H9 (cell line): ENCODE results near the gene SHLD2. TPM values are rescaled to one million over a fixed set of nuclear protein-coding genes. Genes with fewer than 3 reads are reported as not detected.
"Not testable (repeated sequence)": the region's sequence is repeated elsewhere in the genome, so short reads cannot be mapped to it uniquely, and the experiment has no call there.

Source experiments
- DNase-seq: peaks from one replicate; pipeline ENCODE4 v3.0.0-alpha.2; 2017
- H2AFZ ChIP-seq: one replicate; pipeline ENCODE4 v1.6.1; 2013; ENCODE audit warnings: mild to moderate bottlenecking, low read length, control low read depth, moderate library complexity
- H2AK5ac ChIP-seq: 2 replicates; pipeline ENCODE4 v1.6.1; 2013; ENCODE audit warnings: low read length, control low read depth, mixed read lengths; ENCODE audit not compliant: insufficient read length
- H2BK120ac ChIP-seq: one replicate; pipeline ENCODE4 v1.6.1; 2013; ENCODE audit warnings: low read depth, mild to moderate bottlenecking, low read length, control low read depth, inconsistent platforms; ENCODE audit not compliant: poor library complexity, severe bottlenecking
- H2BK12ac ChIP-seq: 2 replicates; pipeline ENCODE4 v1.6.1; 2013; ENCODE audit warnings: low read length, control low read depth, mixed read lengths, low read depth; ENCODE audit not compliant: insufficient read length
- H2BK15ac ChIP-seq: 2 replicates; pipeline ENCODE4 v1.6.1; 2013; ENCODE audit warnings: low read depth, low read length, control low read depth
- H2BK20ac ChIP-seq: one replicate; pipeline ENCODE4 v1.6.1; 2013; ENCODE audit warnings: low read depth, mild to moderate bottlenecking, low read length, control low read depth, inconsistent platforms; ENCODE audit not compliant: poor library complexity, severe bottlenecking
- H2BK5ac ChIP-seq: 2 replicates; pipeline ENCODE4 v1.6.1; 2013; ENCODE audit warnings: low read length, control low read depth, mixed read lengths; ENCODE audit not compliant: insufficient read length
- H3K14ac ChIP-seq: 2 replicates; pipeline ENCODE4 v1.6.1; 2013; ENCODE audit warnings: low read length, control low read depth; ENCODE audit not compliant: insufficient read depth
- H3K18ac ChIP-seq: 2 replicates; pipeline ENCODE4 v1.6.1; 2013; ENCODE audit warnings: low read depth, mild to moderate bottlenecking, mixed read lengths, low read length, control low read depth; ENCODE audit not compliant: insufficient read length
- H3K23ac ChIP-seq: 2 replicates; pipeline ENCODE4 v1.6.1; 2013; ENCODE audit warnings: low read length, control low read depth, mixed read lengths, low read depth; ENCODE audit not compliant: insufficient read length
- H3K23me2 ChIP-seq: 2 replicates; pipeline ENCODE4 v1.6.1; 2013; ENCODE audit warnings: low read depth, mild to moderate bottlenecking, mixed read lengths, low read length, control low read depth; ENCODE audit not compliant: insufficient read length, poor library complexity, severe bottlenecking
- H3K27ac ChIP-seq: 2 replicates; pipeline ENCODE4 v1.5.1; 2013; ENCODE audit warnings: low read length, control low read depth, mixed read lengths, low read depth; ENCODE audit not compliant: insufficient read length
- H3K27me3 ChIP-seq: 2 replicates; pipeline ENCODE4 v1.6.1; 2013; ENCODE audit warnings: low read length, control low read depth, inconsistent platforms; ENCODE audit not compliant: insufficient read depth
- H3K4ac ChIP-seq: 2 replicates; pipeline ENCODE4 v1.6.1; 2013; ENCODE audit warnings: low read depth, mild to moderate bottlenecking, control low read depth, inconsistent platforms, low read length, moderate library complexity
- H3K4me1 ChIP-seq: 2 replicates; pipeline ENCODE4 v1.6.1; 2013; ENCODE audit warnings: low read length, control low read depth, inconsistent platforms; ENCODE audit not compliant: insufficient read depth
- H3K4me2 ChIP-seq: 2 replicates; pipeline ENCODE4 v1.6.1; 2013; ENCODE audit warnings: low read length, control low read depth, mixed read lengths; ENCODE audit not compliant: insufficient read length, insufficient read depth
- H3K56ac ChIP-seq: 2 replicates; pipeline ENCODE4 v1.6.1; 2013; ENCODE audit warnings: low read depth, mild to moderate bottlenecking, mixed read lengths, low read length, control low read depth; ENCODE audit not compliant: insufficient read length
- H3K79me1 ChIP-seq: 2 replicates; pipeline ENCODE4 v1.6.1; 2013; ENCODE audit warnings: low read depth, mild to moderate bottlenecking, moderate library complexity, low read length, control low read depth, inconsistent platforms; ENCODE audit not compliant: insufficient read depth, poor library complexity, severe bottlenecking
- H3K79me2 ChIP-seq: 2 replicates; pipeline ENCODE4 v1.6.1; 2013; ENCODE audit warnings: low read length, control low read depth, inconsistent platforms; ENCODE audit not compliant: insufficient read depth
- H3K9ac ChIP-seq: 2 replicates; pipeline ENCODE4 v1.6.1; 2013; ENCODE audit warnings: low read length, control low read depth, mixed read lengths; ENCODE audit not compliant: insufficient read length; ENCODE audit errors: extremely low read depth
- H3K9me3 ChIP-seq: one replicate; pipeline ENCODE4 v1.6.1; 2013; ENCODE audit warnings: low read depth, low read length, inconsistent platforms; ENCODE audit not compliant: control insufficient read depth
- H3T11ph ChIP-seq: one replicate; pipeline ENCODE4 v1.6.1; 2013; ENCODE audit warnings: mild to moderate bottlenecking, low read length, control low read depth, inconsistent platforms
- H4K20me1 ChIP-seq: one replicate; pipeline ENCODE4 v1.6.1; 2013; ENCODE audit not compliant: control insufficient read depth, insufficient read length, insufficient read depth
- H4K5ac ChIP-seq: 2 replicates; pipeline ENCODE4 v1.6.1; 2013; ENCODE audit warnings: low read depth, mild to moderate bottlenecking, mixed read lengths, low read length, control low read depth; ENCODE audit not compliant: insufficient read length
- H4K8ac ChIP-seq: replicated peaks from 2 replicates; pipeline ENCODE4 v1.6.1; 2013; ENCODE audit warnings: low read length, control low read depth, mixed read lengths, low read depth; ENCODE audit not compliant: insufficient read length
- H4K91ac ChIP-seq: 2 replicates; pipeline ENCODE4 v1.6.1; 2013; ENCODE audit warnings: low read depth, mild to moderate bottlenecking, moderate library complexity, mixed read lengths, low read length, control low read depth; ENCODE audit not compliant: insufficient read length
- H3K27ac Mint-ChIP-seq, 3 experiments: 2 replicates in 2 of 3; 3 replicates in 1 of 3; pipeline ENCODE4 v1.8.0; 2020 to 2021; ENCODE audit warnings: mixed read lengths in 3 of 3, mild to moderate bottlenecking in 1 of 3, moderate library complexity in 1 of 3
- H3K27me3 Mint-ChIP-seq: 2 replicates; pipeline ENCODE4 v1.8.0; 2021; ENCODE audit warnings: low read depth, mild to moderate bottlenecking, moderate library complexity, mixed read lengths
- H3K36me3 Mint-ChIP-seq, 3 experiments: 2 replicates in 2 of 3; 3 replicates in 1 of 3; pipeline ENCODE4 v1.8.0; 2020 to 2021; ENCODE audit warnings: low read depth in 3 of 3, mixed read lengths in 3 of 3; ENCODE audit not compliant: insufficient read depth in 1 of 3
- H3K4me1 Mint-ChIP-seq, 2 experiments: 2 replicates each; pipeline ENCODE4 v1.8.0; 2020; ENCODE audit warnings: mixed read lengths in 2 of 2
- H3K4me3 Mint-ChIP-seq, 2 experiments: 2 replicates in 1 of 2; 3 replicates in 1 of 2; pipeline ENCODE4 v1.8.0; 2020 to 2021; ENCODE audit warnings: mild to moderate bottlenecking in 2 of 2, mixed read lengths in 2 of 2, moderate library complexity in 1 of 2
- H3K9me3 Mint-ChIP-seq, 2 experiments: 2 replicates in 1 of 2; 3 replicates in 1 of 2; pipeline ENCODE4 v1.8.0; 2020; ENCODE audit warnings: mild to moderate bottlenecking in 2 of 2, mixed read lengths in 2 of 2, moderate library complexity in 1 of 2
- WGBS: extraction: QIAGEN DNeasy Blood & Tissue Kit; methylation state at CpG from one replicate; pipeline ENCODE4 v1.1.7; 2013; ENCODE audit warnings: missing lambda C conversion rate, low lambda C conversion rate, mixed read lengths; ENCODE audit not compliant: insufficient read length; ENCODE audit errors: extremely low coverage; 5-methylcytosine and 5-hydroxymethylcytosine counted together
- total RNA-seq: library from RNA; stranded (reverse); gene quantifications from 2 replicates; pipeline ENCODE4 v1.2.1, GENCODE V29; 2021

Gene SHLD2
- total RNA-seq, 1 experiment from 2014 or later = 27.8 TPM

DNA sequence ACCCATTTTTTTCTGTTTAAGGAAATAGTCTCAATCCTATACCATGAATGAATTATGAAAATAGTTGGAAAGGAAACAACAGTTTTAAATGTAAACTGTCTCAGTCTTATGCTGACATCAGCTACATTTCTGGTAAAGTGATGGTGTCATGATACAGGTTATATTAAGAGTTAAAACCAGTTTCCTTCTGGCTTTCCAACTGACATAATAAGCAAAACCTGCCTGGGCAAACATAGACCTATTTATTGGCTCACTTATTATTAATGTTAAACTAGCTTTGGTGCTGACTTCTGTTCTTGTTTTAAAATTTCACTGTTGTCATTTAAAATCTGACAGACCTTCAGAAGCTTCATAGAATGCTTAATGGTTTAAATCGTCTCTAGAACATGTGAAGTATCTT lies 24.0 kb downstream of the SHLD2 start:
- not testable (repeated sequence) for DNase-seq, H3K23ac ChIP-seq

DNA sequence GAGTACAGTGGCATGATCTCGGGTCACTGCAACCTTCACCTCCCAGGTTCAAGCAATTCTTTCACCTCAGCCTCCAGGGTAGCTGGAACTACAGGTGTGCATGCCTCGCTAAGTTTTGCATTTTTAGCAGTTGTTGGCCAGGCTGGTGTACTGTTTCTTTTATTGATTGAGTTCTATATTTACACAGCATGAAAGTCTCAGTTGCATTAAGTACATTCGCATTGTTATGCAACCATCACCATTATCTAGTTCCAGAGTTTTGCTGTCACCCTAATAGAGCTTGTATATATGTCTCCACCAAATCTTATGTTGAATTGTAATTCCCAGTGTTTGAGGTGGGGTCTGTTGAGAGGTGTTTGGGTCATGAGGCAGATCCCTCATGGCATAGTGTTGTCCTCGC lies 28.3 kb downstream of the SHLD2 start:
- H3K27me3 Mint-ChIP-seq, H2BK15ac ChIP-seq, H3K4ac ChIP-seq, H2BK12ac ChIP-seq, H3K56ac ChIP-seq, H4K8ac ChIP-seq, H2BK120ac ChIP-seq, H3K23me2 ChIP-seq, H4K20me1 ChIP-seq, H3K27me3 ChIP-seq, H3K9ac ChIP-seq, DNase-seq, H3K79me1 ChIP-seq, H2BK20ac ChIP-seq, H4K5ac ChIP-seq, H3K36me3 Mint-ChIP-seq, H3K4me1 ChIP-seq, H3K9me3 ChIP-seq, H3K18ac ChIP-seq, H3K27ac ChIP-seq, H3K14ac ChIP-seq, H3K9me3 Mint-ChIP-seq, H3K23ac ChIP-seq, H3K79me2 ChIP-seq, H3K4me3 Mint-ChIP-seq, H3K4me2 ChIP-seq, H2AFZ ChIP-seq, H2AK5ac ChIP-seq, H3T11ph ChIP-seq, H4K91ac ChIP-seq, H2BK5ac ChIP-seq, H3K4me1 Mint-ChIP-seq, H3K27ac Mint-ChIP-seq: not testable (repeated sequence)
- no CpG with 5 or more reads among the region's 4 CpGs for WGBS

More for the DNA sequence above, 24.0 kb downstream of the SHLD2 start:
- H4K5ac ChIP-seq, H3K14ac ChIP-seq, H3K4me3 Mint-ChIP-seq, H3K4me2 ChIP-seq, H3K27me3 ChIP-seq, H3K18ac ChIP-seq, H2BK5ac ChIP-seq, H2BK120ac ChIP-seq, H3K9me3 ChIP-seq, H4K20me1 ChIP-seq, H3K23me2 ChIP-seq, H3K79me2 ChIP-seq, H4K8ac ChIP-seq, H3T11ph ChIP-seq, H3K27me3 Mint-ChIP-seq, H2AK5ac ChIP-seq, H3K4ac ChIP-seq, H2BK12ac ChIP-seq, H2AFZ ChIP-seq, H3K4me1 Mint-ChIP-seq, H3K27ac ChIP-seq, H4K91ac ChIP-seq, H3K27ac Mint-ChIP-seq, H2BK20ac ChIP-seq, H3K9ac ChIP-seq, H3K9me3 Mint-ChIP-seq, H3K56ac ChIP-seq, H2BK15ac ChIP-seq, H3K79me1 ChIP-seq, H3K4me1 ChIP-seq: not testable (repeated sequence)
- WGBS = no CpG with 5 or more reads among the region's 1 CpG
- H3K36me3 Mint-ChIP-seq = peaks cover 3 to 12% (median 9%) of the 10 kb centered on the region in 3 experiments; a peak in 6 of 7 replicates
